Inflammatory macrophage treated with lipopolysaccharide for 4 hours (primary cell): ENCODE data around the gene DACT1.
"Not testable (repeated sequence)": the region's sequence is repeated elsewhere in the genome, so short reads cannot be mapped to it uniquely, and the experiment has no call there.

Experiments
- DNase-seq: peaks from one replicate; pipeline ENCODE4 v3.0.0-alpha.2; 2020

Gene DACT1

GRCh38 chr14:58637391-58638230 lies at the start of gene DACT1:
DACT1 (plus strand) TSS chr14:58637962; CDS start chr14:58638203, 241 bp downstream.
- peak; percentile 21 for DNase-seq

DNA sequence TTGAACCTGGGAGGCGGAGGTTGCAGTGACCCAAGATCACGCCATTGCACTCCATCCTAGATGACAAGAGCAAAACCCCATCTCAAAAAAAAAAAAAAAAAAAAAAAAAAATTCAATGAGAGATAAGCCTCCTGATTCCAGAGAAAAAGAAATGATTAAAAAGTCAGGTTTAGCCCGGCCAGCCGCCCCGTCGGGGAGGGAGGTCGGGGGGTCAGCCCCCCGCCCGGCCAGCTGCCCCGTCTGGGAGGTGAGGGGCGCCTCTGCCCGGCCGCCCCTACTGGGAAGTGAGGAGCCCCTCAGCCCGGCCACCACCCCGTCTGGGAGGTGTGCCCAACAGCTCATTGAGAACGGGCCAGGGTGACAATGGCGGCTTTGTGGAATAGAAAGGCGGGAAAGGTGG lies 49.4 kb upstream of the DACT1 start:
- not testable (repeated sequence) for DNase-seq

- DNase-seq: no peak
Measured at GRCh38 chr14:58593977-58594376, 43.8 kb upstream of the DACT1 start.

- no peak for DNase-seq
Measured at GRCh38 chr14:58597041-58597440, 40.7 kb upstream of the DACT1 start.

- DNase-seq: no peak
Measured at GRCh38 chr14:58598028-58598803, 39.5 kb upstream of the DACT1 start.

- no peak for DNase-seq
Measured at GRCh38 chr14:58598804-58599525, 38.8 kb upstream of the DACT1 start.

GRCh38 chr14:58599707-58600106 lies 38.1 kb upstream of the DACT1 start:
- DNase-seq: no peak

DNA sequence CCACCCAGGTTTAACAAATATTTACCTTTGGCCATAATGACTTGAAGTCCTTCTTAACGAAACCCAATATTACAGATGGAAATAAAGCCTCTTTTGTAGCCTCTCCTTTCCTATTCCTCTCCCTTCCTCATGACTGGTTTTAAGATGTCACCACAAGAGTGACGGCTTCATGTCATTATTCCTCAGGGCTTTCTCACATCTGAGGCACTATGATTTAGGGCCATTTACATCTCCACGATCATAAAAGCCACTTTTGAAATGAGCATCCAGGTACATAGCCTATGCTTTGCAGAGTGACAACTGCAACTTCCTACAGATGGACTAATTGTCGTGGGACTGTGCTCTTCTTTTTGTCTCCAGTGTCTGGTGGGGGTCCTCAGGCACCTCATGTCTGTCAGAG lies 32.3 kb upstream of the DACT1 start:
- DNase-seq: no peak

DNA sequence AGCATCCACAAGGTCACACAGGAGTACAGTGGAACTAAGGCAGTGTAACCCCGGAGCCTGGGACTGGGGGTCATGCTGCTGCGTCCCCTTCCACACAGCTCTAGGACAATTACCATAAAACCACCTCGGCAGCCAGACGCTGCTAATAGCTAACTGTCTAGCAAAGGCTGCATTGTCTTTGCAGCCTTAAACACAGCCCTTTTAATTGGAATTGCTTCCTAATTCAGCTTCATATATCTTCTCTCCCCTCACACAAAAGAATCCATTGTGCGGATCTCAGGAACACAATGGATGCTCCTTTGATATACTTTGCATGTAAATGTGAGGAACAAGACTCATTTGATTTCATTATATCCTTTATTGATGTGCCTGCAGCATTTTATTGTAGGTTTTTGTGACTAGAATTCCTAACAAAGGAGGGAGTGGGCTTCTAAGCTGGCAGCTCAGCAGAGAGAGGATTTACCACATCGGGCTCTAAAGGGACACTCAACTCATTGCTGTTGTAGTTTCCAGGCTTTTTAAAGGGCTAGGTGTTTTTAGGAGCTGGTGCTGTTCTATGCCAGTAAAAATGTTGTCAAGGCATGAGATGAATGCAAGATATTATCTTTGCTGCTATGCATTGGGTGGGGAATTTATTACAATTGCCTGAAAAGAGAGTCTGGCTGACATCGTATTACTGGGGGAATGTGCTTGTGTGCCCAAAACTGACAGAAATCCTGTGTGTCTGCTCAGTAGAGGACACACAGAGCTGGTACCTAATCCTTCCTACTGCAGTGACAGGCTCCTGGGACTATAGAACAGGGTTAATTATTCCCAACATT lies 30.4 kb upstream of the DACT1 start:
- no peak for DNase-seq

DNA sequence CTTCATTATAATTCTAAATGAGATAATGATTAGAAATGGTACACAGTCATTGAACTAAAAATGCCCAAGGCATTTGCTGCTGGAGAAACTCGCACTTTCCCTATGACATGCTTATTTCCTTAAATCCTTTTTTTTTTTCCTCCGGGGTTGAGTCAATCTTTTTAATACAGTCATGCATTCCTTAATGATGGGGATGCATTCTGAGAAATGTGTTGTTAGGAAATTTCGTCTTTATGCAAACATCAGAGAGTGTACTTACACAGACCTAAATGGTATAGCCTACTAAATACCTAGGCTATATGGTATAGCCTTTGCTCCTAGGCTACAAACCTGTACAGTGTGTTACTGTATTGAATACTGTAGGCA lies 29.8 kb upstream of the DACT1 start:
- DNase-seq: no peak

GRCh38 chr14:58617619-58618018 lies 20.1 kb upstream of the DACT1 start:
- no peak for DNase-seq

- DNase-seq: no peak
Measured at GRCh38 chr14:58620011-58620410, 17.8 kb upstream of the DACT1 start.

- DNase-seq: no peak
Measured at GRCh38 chr14:58625438-58625837, 12.3 kb upstream of the DACT1 start.

DNA sequence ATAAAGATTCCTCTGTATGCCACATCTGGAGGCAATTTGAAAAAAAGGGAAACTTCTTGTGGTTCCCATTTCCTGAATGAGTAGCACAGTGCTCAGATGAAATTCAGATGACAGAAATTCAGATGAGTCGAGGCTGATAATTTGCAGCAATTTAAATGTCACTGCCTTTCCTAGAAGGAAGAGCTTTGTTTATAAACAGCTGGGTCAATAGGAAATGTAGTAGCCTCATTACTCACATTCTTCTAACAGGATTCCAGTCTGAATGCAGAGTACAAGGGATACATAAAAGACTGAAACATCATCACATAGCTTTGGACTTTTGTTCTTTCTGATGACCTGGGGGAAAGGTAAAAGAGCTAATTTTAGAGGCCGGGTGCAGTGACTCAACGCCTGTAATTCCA lies 11.3 kb upstream of the DACT1 start:
- DNase-seq: peak; percentile 9

- no peak for DNase-seq
Measured at GRCh38 chr14:58628406-58628805, 9.4 kb upstream of the DACT1 start.

DNA sequence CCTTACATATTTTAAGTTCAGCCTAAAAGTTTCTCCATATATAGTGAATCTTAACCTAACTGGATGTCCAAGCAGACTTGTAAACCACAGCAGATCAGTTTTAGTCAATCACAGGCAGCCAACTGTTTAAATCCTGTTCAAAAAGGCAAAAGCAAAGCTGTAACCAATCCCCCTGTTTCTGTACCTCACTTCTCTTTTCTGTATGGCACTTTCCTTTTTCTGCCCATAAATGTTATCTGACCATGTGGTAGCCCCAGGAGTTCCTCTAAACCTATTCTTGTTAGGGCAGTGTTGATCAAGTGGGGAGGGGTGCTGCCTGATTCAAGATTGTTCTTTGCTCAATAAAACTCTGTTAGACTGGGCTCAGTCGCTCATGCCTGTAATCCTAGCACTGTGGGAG lies 8.5 kb upstream of the DACT1 start:
- DNase-seq: no peak

- no peak for DNase-seq
Measured at GRCh38 chr14:58631732-58632131, 6.0 kb upstream of the DACT1 start.

DNA sequence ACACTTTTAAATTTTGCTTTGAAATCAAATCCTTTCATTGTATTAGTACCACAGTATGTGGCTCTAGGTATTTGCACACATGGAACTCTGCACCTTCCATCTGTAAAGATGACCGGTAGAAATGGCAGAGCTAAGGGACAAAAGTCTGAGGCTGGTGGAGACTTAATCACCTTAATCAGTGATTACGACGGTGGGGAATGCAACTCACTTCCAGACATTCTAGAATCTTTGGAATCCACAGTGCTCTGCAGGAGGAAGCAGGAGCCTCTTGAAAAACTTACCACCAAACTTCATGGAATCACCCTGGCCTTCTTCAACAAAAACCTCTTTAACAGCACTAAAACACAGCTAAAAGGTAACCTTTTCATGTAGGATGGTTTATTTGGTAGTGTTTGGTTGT lies 3.9 kb upstream of the DACT1 start:
- no peak for DNase-seq

- DNase-seq: no peak
Measured at GRCh38 chr14:58634406-58635090, 3.2 kb upstream of the DACT1 start.

DNA sequence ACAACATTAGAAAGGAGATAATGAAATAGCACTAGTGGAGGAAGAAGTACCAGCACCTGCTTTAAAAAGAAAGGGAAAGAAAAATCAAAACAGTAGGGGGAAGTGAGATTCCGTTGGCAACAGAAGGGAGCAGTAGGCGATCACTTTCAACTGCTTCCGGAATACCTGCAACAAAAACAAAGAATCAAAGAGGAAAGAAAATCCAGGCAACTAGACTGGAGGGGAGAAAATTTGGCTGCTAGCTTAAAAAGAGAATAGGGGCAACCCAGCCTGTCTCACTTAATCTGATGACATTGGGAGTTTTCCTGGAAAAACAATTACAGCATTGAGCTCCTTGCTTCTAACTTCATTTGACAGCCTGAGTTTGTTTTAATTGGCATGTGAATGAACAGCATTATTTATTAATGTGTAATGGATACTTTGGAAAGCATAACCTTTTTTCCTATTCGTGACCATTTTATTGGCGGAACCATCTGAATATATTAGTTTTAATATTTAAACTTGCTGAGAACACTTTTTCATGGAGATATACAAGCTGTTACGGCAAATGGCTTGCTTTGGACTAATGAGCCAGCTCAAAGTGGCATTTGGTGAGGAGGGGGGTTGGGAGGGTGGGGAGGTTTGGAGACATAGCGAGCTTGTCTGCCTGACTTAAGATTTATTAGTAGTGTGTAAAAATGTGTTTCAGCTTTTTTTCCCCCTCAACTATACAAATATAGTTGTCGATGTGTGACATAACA lies 2.5 kb upstream of the DACT1 start:
- no peak for DNase-seq

GRCh38 chr14:58636129-58636528 lies 1.6 kb upstream of the DACT1 start:
- DNase-seq: no peak
